ENCODE data around the gene JAZF1. TPM values are rescaled to one million over a fixed set of nuclear protein-coding genes. Genes with fewer than 3 reads are reported as not detected.
"Not testable (repeated sequence)": the region's sequence is repeated elsewhere in the genome, so short reads cannot be mapped to it uniquely, and the experiment has no call there.

The JAZF1 gene
- total RNA-seq, 2 experiments from 2014 or later = 5.2 to 7.6 TPM

- CTCF ChIA-PET = no interaction called here
These were observed 162.1 kb downstream of the JAZF1 start for GRCh38 chr7:28018446-28018845.

GRCh38 chr7:28018020-28018419, 162.6 kb downstream of the JAZF1 start:
- CTCF ChIA-PET = no interaction called here
- Mint-ChIP-seq H3K4me1 (peaks cover 2% of the 10 kb centered on the region), H3K36me3 (ENCODE audit: low read depth) (peaks cover 7% of the 10 kb centered on the region), H3K9me3 (peaks cover 8% of the 10 kb centered on the region), H3K4me3 (no peak overlapping the region), H3K27ac (no peak overlapping the region), H3K27me3 (no peaks in the 10 kb centered on the region)
- DNase-seq = no peak
- POLR2A ChIA-PET = no interaction called here

More at GRCh38 chr7:28018446-28018845, 162.1 kb downstream of the JAZF1 start:
- Mint-ChIP-seq H3K9me3 (peaks cover 8% of the 10 kb centered on the region), H3K36me3 (ENCODE audit: low read depth) (peaks cover 7% of the 10 kb centered on the region), H3K4me1 (peaks cover 2% of the 10 kb centered on the region), H3K4me3 (no peak overlapping the region), H3K27me3 (no peaks in the 10 kb centered on the region), H3K27ac (no peak overlapping the region)
- POLR2A ChIA-PET = no interaction called here
- DNase-seq = no peak

- Mint-ChIP-seq H3K36me3 (ENCODE audit: low read depth) (peaks cover 7% of the 10 kb centered on the region), H3K27me3 (no peaks in the 10 kb centered on the region), H3K4me3 (no peak overlapping the region), H3K4me1 (peaks cover 2% of the 10 kb centered on the region), H3K9me3 (peaks cover 8% of the 10 kb centered on the region), H3K27ac (no peak overlapping the region)
- ChIA-PET CTCF (no interaction called here), POLR2A (no interaction called here)
- DNase-seq = no peak
These were observed 163.2 kb downstream of the JAZF1 start for GRCh38 chr7:28017372-28017771.

GRCh38 chr7:28016297-28016696, 164.3 kb downstream of the JAZF1 start:
- no peaks in the 10 kb centered on the region for H3K27me3 Mint-ChIP-seq
- no peak for DNase-seq
- H3K36me3 Mint-ChIP-seq (ENCODE audit: low read depth) = peaks cover 7% of the 10 kb centered on the region
- H3K9me3 Mint-ChIP-seq = peaks cover 8% of the 10 kb centered on the region
- H3K27ac Mint-ChIP-seq = no peak overlapping the region
- H3K4me3 Mint-ChIP-seq = no peak overlapping the region
- peaks cover 2% of the 10 kb centered on the region for H3K4me1 Mint-ChIP-seq
- POLR2A ChIA-PET = no interaction called here
- CTCF ChIA-PET = interaction anchor here (1.0 kb wide), 1 partner anchor 9 kb away, joined by 4 read pairs; no protein-coding TSS in a partner anchor

DNA sequence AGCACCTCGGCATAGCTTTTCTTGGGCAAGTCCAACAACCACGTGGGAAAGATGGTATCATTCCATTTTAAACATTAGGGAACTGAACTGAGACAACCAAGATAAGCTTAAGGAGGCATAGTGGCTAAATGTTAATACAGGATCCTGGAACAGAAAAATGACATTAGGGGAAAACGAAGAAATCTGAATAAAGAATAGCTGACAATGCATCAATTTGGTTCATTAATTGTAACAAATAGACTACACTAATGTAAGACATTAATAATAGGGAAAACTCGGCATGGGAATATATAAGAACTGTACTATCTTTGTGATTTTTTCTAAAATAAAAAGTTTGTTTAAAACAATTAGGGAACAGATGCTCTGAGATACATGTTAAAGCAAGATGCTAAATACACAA, 165.4 kb downstream of the JAZF1 start:
- H3K4me1 Mint-ChIP-seq = peaks cover 2% of the 10 kb centered on the region
- no peak overlapping the region for H3K4me3 Mint-ChIP-seq
- ChIA-PET POLR2A (interaction anchor here (0.7 kb wide), 1 partner anchor 95 kb away, joined by 3 read pairs; no protein-coding TSS in a partner anchor), CTCF (no interaction called here)
- no peaks in the 10 kb centered on the region for H3K27me3 Mint-ChIP-seq
- peaks cover 7% of the 10 kb centered on the region for H3K36me3 Mint-ChIP-seq (ENCODE audit: low read depth)
- no peak for DNase-seq
- peaks cover 8% of the 10 kb centered on the region for H3K9me3 Mint-ChIP-seq
- no peak overlapping the region for H3K27ac Mint-ChIP-seq

GRCh38 chr7:28014340-28014739, 166.3 kb downstream of the JAZF1 start:
- H3K27me3 Mint-ChIP-seq; H3K4me3 Mint-ChIP-seq; H3K36me3 Mint-ChIP-seq (ENCODE audit: low read depth); H3K4me1 Mint-ChIP-seq; CTCF ChIA-PET; H3K27ac Mint-ChIP-seq; DNase-seq; H3K9me3 Mint-ChIP-seq: not testable (repeated sequence)
- POLR2A ChIA-PET = interaction anchor here (0.7 kb wide), 1 partner anchor 94 kb away, joined by 3 read pairs; no protein-coding TSS in a partner anchor

DNA sequence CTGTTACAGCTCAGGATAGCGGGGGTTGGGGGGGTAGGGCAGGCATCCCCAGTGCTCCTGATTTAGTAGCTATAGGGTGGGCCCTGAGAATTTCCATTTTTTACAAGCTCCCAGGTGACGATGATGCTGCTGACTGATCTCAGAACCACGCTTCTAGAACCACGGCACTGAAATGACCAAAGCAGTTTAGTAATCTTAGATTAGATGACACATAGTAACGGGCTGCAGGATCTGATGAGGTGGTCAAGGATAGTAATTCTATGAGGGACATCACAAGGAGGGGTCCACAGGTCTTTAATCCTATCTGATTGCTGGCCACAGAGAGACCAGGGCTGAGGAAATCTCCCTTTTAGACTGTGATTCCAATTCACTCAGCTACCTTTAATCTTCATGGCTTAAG, 167.2 kb downstream of the JAZF1 start:
- no peaks in the 10 kb centered on the region for H3K4me1 Mint-ChIP-seq
- POLR2A ChIA-PET = no interaction called here
- CTCF ChIA-PET = no interaction called here
- H3K27ac Mint-ChIP-seq = no peak overlapping the region
- peaks cover 7% of the 10 kb centered on the region for H3K36me3 Mint-ChIP-seq (ENCODE audit: low read depth)
- no peak overlapping the region for H3K4me3 Mint-ChIP-seq
- no peaks in the 10 kb centered on the region for H3K27me3 Mint-ChIP-seq
- DNase-seq = no peak
- H3K9me3 Mint-ChIP-seq = peaks cover 8% of the 10 kb centered on the region

- DNase-seq = no peak
- Mint-ChIP-seq H3K27ac (no peak overlapping the region), H3K9me3 (peaks cover 8% of the 10 kb centered on the region), H3K4me1 (no peaks in the 10 kb centered on the region), H3K4me3 (no peak overlapping the region), H3K27me3 (no peaks in the 10 kb centered on the region), H3K36me3 (ENCODE audit: low read depth) (peaks cover 7% of the 10 kb centered on the region)
- POLR2A ChIA-PET = no interaction called here
- CTCF ChIA-PET = no interaction called here
These were observed 167.6 kb downstream of the JAZF1 start for GRCh38 chr7:28013019-28013418.

GRCh38 chr7:28008911-28009310, 171.7 kb downstream of the JAZF1 start:
- H3K36me3 Mint-ChIP-seq (ENCODE audit: low read depth) = no peaks in the 10 kb centered on the region
- peaks cover 8% of the 10 kb centered on the region for H3K4me1 Mint-ChIP-seq
- no peaks in the 10 kb centered on the region for H3K27me3 Mint-ChIP-seq
- H3K27ac Mint-ChIP-seq = no peak overlapping the region
- H3K9me3 Mint-ChIP-seq = peaks cover 1% of the 10 kb centered on the region
- ChIA-PET POLR2A (no interaction called here), CTCF (no interaction called here)
- H3K4me3 Mint-ChIP-seq = no peak overlapping the region
- no peak for DNase-seq

GRCh38 chr7:28008171-28008570, 172.4 kb downstream of the JAZF1 start:
- Mint-ChIP-seq H3K4me1 (peaks cover 8% of the 10 kb centered on the region), H3K27me3 (no peaks in the 10 kb centered on the region), H3K36me3 (ENCODE audit: low read depth) (no peaks in the 10 kb centered on the region), H3K27ac (no peak overlapping the region), H3K9me3 (no peaks in the 10 kb centered on the region), H3K4me3 (no peak overlapping the region)
- no peak for DNase-seq
- CTCF ChIA-PET = no interaction called here
- POLR2A ChIA-PET = no interaction called here

DNA sequence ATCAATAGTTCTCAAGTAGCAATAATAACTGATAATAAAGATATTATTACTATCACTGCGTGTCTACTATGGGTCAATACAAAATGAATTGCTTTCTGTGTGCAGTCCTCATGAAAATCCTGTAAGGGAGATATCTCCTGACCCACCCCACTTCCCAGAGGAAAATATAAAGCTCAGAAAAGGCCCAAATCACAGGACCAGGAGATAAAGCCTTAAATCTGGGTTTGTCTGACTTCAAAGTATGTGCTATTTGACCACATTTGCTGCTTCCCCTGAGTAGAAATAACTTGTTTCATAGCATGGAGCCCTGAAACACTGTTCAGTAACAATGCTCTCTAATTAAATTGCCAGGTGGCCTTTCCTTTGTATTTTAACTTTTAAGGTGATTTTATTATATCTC, 174.1 kb downstream of the JAZF1 start:
- no peak overlapping the region for H3K27ac Mint-ChIP-seq
- no peak for DNase-seq
- no peaks in the 10 kb centered on the region for H3K36me3 Mint-ChIP-seq (ENCODE audit: low read depth)
- no peaks in the 10 kb centered on the region for H3K27me3 Mint-ChIP-seq
- ChIA-PET POLR2A (no interaction called here), CTCF (no interaction called here)
- no peak overlapping the region for H3K4me3 Mint-ChIP-seq
- no peaks in the 10 kb centered on the region for H3K9me3 Mint-ChIP-seq
- peaks cover 8% of the 10 kb centered on the region for H3K4me1 Mint-ChIP-seq

GRCh38 chr7:28005847-28006231, 174.8 kb downstream of the JAZF1 start:
- H3K9me3 Mint-ChIP-seq = no peaks in the 10 kb centered on the region
- no peak overlapping the region for H3K4me3 Mint-ChIP-seq
- ChIA-PET POLR2A (no interaction called here), CTCF (no interaction called here)
- H3K4me1 Mint-ChIP-seq = peaks cover 8% of the 10 kb centered on the region
- no peak for DNase-seq
- H3K27me3 Mint-ChIP-seq = no peaks in the 10 kb centered on the region
- H3K27ac Mint-ChIP-seq = no peak overlapping the region
- H3K36me3 Mint-ChIP-seq (ENCODE audit: low read depth) = no peaks in the 10 kb centered on the region

GRCh38 chr7:28005075-28005846, 175.3 kb downstream of the JAZF1 start:
- H3K36me3 Mint-ChIP-seq (ENCODE audit: low read depth) = no peaks in the 10 kb centered on the region
- no peak overlapping the region for H3K27ac Mint-ChIP-seq
- no peak for DNase-seq
- POLR2A ChIA-PET = no interaction called here
- CTCF ChIA-PET = no interaction called here
- H3K4me3 Mint-ChIP-seq = no peak overlapping the region
- H3K27me3 Mint-ChIP-seq = no peaks in the 10 kb centered on the region
- no peaks in the 10 kb centered on the region for H3K9me3 Mint-ChIP-seq
- H3K4me1 Mint-ChIP-seq = peaks cover 8% of the 10 kb centered on the region

- Mint-ChIP-seq H3K4me1 (peaks cover 8% of the 10 kb centered on the region), H3K4me3 (no peak overlapping the region), H3K9me3 (no peaks in the 10 kb centered on the region), H3K36me3 (ENCODE audit: low read depth) (no peaks in the 10 kb centered on the region), H3K27ac (no peak overlapping the region), H3K27me3 (no peaks in the 10 kb centered on the region)
- CTCF ChIA-PET = no interaction called here
- no peak for DNase-seq
- POLR2A ChIA-PET = no interaction called here
These were observed 177.2 kb downstream of the JAZF1 start for GRCh38 chr7:28003408-28003807.

Measured in activated CD4-positive, alpha-beta T cell treated with anti-CD3 and anti-CD28 coated beads, Interleukin-2, amount 10 ng/mL, durations not matched to agents 7 days and 5 days (primary cell).